Neuron (in vitro differentiated cells): ENCODE measurements around the gene NLRP9.

ENCODE experiments used
- H2AFZ ChIP-seq: one replicate; pipeline ENCODE4 v1.6.1; 2013; ENCODE audit warnings: low read depth, mild to moderate bottlenecking, inconsistent platforms, low read length, moderate library complexity
- H3K27me3 ChIP-seq: one replicate; pipeline ENCODE4 v1.6.1; 2013; ENCODE audit warnings: low read length; ENCODE audit not compliant: insufficient read depth
- H3K36me3 ChIP-seq: one replicate; pipeline ENCODE4 v1.6.1; 2013; ENCODE audit warnings: low read length; ENCODE audit not compliant: insufficient read depth
- H3K4me1 ChIP-seq: one replicate; pipeline ENCODE4 v1.6.1; 2013; ENCODE audit warnings: low read length; ENCODE audit not compliant: insufficient read depth
- H3K4me3 ChIP-seq: 2 replicates; pipeline ENCODE4 v1.5.1; 2013; ENCODE audit warnings: mild to moderate bottlenecking, low read length, moderate library complexity
- H3K9me3 ChIP-seq: one replicate; pipeline ENCODE4 v1.6.1; 2013; ENCODE audit warnings: low read length

Gene NLRP9

GRCh38 chr19:55690109-55690768 is 48.0 kb downstream of the NLRP9 start:
- Histone ChIP-seq H3K27me3 (no peaks in the 10 kb centered on the region), H3K9me3 (no peaks in the 10 kb centered on the region), H3K4me1 (no peaks in the 10 kb centered on the region), H3K4me3 (no peak overlapping the region), H3K36me3 (peaks cover 73% of the 10 kb centered on the region), H2AFZ (no peak overlapping the region)

GRCh38 chr19:55689411-55690108 is 48.6 kb downstream of the NLRP9 start:
- Histone ChIP-seq H3K27me3 (no peaks in the 10 kb centered on the region), H3K9me3 (no peaks in the 10 kb centered on the region), H2AFZ (no peak overlapping the region), H3K4me3 (no peak overlapping the region), H3K4me1 (no peaks in the 10 kb centered on the region), H3K36me3 (peaks cover 74% of the 10 kb centered on the region)

DNA sequence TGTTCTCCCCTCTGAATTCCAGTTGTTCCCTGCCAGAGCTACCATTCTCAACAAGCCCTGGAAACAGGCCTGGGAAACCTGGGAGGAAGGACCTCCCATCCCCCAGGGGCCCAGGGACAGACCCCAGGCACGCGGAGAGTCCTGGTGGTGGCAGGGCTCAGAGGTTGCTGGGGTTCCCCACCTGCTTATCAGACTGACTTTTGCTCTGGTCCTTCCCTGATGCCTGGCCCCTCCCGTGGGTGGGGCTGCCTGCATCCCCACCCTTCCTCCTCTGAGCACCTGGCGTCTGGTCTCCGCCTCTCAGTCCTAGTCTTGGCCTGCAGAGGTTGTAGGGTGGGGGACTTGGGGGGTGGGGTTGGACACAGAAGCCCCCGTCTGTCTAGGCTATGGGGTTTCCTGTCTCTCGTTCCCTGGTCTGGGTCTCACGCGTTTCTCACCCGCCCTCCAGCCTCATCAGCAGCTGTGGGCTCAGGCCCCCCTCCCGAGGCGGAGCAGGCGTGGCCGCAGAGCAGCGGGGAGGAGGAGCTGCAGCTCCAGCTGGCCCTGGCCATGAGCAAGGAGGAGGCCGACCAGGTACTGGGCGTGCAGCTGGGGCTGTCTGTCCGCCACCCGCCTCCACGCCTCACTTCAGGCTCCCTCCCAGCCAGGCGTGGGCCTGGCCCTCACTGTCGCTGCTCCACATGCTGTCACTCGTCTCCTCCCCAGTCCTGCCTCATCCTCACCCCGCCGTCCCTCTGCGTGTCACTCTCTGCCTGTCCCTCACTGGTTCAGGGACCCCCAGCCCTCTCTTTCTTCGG is 49.6 kb downstream of the NLRP9 start:
- H3K4me1 ChIP-seq: no peaks in the 10 kb centered on the region
- no peak overlapping the region for H3K4me3 ChIP-seq
- no peaks in the 10 kb centered on the region for H3K27me3 ChIP-seq
- H2AFZ ChIP-seq: no peak overlapping the region
- H3K9me3 ChIP-seq: no peaks in the 10 kb centered on the region
- H3K36me3 ChIP-seq: peaks cover 73% of the 10 kb centered on the region

DNA sequence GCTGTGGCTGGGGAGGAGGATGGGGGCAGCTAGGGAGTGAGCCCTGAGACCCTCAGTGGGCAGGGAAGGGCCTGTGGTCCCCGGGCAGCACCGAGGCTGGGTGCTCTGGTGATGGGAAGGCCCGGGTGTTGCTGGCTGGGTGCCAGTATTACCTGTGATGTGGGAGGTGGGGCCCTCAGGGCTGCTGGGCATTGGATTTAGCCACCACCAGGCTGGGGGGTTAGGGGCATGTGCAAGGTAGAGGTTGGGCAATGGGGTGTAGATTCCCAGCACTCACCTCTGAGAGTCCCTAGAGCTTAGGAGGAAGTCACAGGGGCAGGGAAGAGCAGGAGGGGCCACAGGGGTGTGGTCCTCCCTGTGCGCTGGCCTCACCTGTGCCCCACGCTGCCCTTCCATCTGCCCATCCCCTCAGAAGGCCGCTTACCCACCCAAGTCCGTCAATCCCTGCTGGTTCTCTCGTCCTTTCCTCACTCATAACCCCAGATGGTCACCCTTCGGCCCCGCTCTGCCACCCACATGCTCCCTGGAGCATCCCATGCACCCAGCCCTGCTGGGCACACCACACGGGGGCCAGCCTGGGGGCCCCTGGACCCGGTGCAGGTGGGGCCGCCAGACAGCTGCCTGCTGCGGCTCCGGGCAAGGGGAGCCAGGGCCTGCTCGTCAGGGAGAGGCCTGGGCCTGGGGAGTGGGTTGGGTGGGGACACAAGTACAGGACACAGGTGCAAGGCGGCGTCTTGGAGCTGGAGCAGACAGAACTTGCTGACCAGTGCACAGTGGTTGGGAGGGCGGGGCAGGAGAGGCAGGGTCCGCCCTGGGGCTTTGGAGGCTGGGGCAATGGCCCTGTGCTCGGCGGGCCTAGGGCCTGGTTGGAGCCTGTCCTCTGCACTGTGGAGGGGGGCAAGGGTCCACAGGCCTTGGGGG is 50.7 kb downstream of the NLRP9 start:
- Histone ChIP-seq H3K36me3 (peaks cover 67% of the 10 kb centered on the region), H3K4me3 (no peak overlapping the region), H2AFZ (no peak overlapping the region), H3K4me1 (no peaks in the 10 kb centered on the region), H3K27me3 (no peaks in the 10 kb centered on the region), H3K9me3 (no peaks in the 10 kb centered on the region)

- Histone ChIP-seq H3K36me3 (peaks cover 71% of the 10 kb centered on the region), H3K4me3 (no peak overlapping the region), H3K9me3 (no peaks in the 10 kb centered on the region), H3K27me3 (no peaks in the 10 kb centered on the region), H2AFZ (no peak overlapping the region), H3K4me1 (no peaks in the 10 kb centered on the region)
Measured at GRCh38 chr19:55686311-55687050, 51.7 kb downstream of the NLRP9 start.

- Histone ChIP-seq H2AFZ (no peak overlapping the region), H3K36me3 (peaks cover 71% of the 10 kb centered on the region), H3K4me3 (no peak overlapping the region), H3K27me3 (no peaks in the 10 kb centered on the region), H3K4me1 (no peaks in the 10 kb centered on the region), H3K9me3 (no peaks in the 10 kb centered on the region)
Measured at GRCh38 chr19:55685776-55686175, 52.4 kb downstream of the NLRP9 start.

DNA sequence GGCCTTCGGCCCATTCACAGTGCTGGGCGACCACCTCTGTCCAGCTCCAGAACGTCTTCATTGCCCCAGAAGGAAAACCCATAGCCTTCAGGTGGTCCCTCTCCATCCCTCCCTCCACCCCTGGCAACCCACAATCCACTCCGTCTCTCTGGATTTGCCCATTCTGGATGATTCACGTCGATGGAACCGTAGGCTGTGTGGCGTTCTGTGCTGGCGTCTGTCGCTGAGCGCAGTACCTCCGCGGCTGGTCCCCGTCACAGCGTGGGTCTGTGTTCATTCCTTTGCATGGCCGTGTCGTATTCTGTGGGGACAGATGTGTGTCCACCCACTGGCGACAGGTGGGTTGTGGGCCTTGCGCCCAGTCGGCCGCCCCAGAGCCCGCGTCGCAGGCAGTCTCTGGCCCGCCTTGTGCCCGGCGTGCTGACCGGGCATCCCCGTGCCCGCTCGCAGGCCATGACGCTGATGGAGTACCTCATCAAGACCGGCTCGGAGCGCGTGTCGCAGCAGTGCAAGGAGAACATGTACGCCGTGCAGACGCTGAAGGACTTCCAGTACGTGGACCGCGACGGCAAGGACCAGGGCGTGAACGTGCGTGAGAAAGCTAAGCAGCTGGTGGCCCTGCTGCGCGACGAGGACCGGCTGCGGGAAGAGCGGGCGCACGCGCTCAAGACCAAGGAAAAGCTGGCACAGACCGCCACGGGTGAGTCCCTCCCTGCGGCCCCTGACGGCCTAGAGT is 53.1 kb downstream of the NLRP9 start:
- Histone ChIP-seq H3K4me3 (no peak overlapping the region), H3K9me3 (no peaks in the 10 kb centered on the region), H3K36me3 (peaks cover 71% of the 10 kb centered on the region), H3K27me3 (no peaks in the 10 kb centered on the region), H2AFZ (no peak overlapping the region), H3K4me1 (no peaks in the 10 kb centered on the region)

GRCh38 chr19:55683449-55684261 is 54.5 kb downstream of the NLRP9 start:
- H3K36me3 ChIP-seq: peaks cover 70% of the 10 kb centered on the region
- no peaks in the 10 kb centered on the region for H3K27me3 ChIP-seq
- H3K4me1 ChIP-seq: no peaks in the 10 kb centered on the region
- H3K9me3 ChIP-seq: no peaks in the 10 kb centered on the region
- H2AFZ ChIP-seq: no peak overlapping the region
- H3K4me3 ChIP-seq: no peak overlapping the region

DNA sequence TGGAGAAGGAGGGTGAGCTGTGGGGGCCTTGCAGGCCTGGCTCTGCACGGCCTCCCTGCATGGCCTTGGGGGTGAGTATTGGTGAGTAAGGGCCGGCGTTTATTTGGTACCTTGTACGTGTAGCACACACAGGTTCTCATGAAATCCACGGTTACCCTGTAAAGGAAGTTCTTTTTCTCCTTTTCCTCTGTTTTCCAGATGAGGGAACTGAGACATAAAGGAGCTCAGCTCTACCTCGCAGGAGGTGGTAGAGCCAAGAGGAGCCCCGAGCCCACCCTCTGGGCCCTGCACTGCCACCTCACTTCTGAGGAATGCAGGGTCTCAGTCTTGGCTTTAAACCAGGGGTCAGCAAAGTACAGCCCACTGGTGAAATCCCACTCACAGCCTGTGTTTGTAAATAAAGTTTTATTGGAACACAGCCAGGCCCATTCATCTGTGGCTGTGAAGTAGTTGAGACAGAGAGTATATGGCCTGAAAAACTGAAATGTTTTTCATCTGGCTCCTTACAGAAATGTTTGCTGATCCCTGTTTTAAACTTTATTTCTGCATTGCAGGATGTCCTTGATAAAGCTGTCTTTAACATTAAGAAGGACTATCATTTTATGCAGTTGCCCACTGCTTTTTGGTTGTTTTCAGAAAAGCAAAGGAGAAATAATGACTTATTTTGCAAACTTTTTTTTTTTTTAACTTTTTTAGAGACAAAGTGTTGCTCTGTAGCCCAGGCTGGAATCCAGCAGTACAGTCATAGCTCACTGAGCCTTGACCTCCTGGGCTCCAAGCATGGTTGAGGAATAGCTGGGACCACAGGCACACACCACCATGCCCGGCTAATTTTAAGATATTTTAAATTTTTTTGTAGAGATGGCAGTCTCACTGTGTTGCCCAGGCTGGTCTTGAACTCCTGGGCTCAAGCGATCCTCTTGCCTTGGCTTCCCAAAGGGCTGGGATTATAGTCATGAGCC is 56.8 kb downstream of the NLRP9 start:
- Histone ChIP-seq H3K9me3 (no peaks in the 10 kb centered on the region), H2AFZ (no peak overlapping the region), H3K27me3 (no peaks in the 10 kb centered on the region), H3K4me3 (no peak overlapping the region), H3K4me1 (peaks cover 3% of the 10 kb centered on the region), H3K36me3 (peaks cover 71% of the 10 kb centered on the region)

GRCh38 chr19:55680339-55681130 is 57.7 kb downstream of the NLRP9 start:
- Histone ChIP-seq H3K4me1 (peaks cover 9% of the 10 kb centered on the region), H3K36me3 (peaks cover 63% of the 10 kb centered on the region), H3K27me3 (no peaks in the 10 kb centered on the region), H2AFZ (no peak overlapping the region), H3K4me3 (no peak overlapping the region), H3K9me3 (no peaks in the 10 kb centered on the region)
